Activated T-cell treated with anti-CD3 and anti-CD28 coated beads for 4 hours (primary cell): ENCODE results near the gene ANXA5.

Experiments used
- DNase-seq: peaks from one replicate; pipeline ENCODE4 v3.0.0-alpha.2; 2020

ANXA5 gene

DNA sequence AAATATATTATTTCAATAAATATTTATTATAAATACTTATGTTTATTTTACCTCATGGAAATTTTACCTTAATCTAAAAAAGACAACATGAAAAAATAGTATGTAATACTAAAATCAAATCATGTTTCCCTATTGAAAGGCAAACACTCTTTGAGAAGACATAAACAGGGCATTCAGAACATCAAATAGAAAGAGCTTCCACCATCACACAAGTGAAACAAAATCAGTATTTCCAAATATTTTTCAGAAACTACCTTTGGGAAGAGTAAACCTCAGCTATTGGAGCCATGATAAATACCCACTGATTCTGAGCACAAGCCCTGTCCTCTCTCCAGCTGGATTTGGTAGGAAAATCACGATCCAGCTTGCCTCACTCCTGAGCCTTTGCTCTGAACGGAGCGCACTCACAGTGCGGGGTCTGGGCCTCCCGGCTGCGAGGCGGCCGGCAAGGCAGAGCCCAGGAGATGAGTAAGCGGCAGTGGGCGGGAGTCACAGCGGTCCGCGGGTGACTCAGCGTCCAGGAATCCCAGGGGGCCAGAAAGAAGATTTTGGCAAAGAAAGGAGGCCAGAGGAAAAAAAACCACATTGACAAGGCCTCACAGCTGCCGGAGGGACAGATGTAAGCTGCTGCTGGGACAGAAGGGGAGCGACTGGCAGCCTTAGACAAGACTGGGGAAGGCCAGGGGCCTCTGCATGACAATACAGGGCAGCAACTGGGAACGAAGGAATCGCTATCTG, 14.7 kb upstream of the ANXA5 start:
- no peak for DNase-seq

DNA sequence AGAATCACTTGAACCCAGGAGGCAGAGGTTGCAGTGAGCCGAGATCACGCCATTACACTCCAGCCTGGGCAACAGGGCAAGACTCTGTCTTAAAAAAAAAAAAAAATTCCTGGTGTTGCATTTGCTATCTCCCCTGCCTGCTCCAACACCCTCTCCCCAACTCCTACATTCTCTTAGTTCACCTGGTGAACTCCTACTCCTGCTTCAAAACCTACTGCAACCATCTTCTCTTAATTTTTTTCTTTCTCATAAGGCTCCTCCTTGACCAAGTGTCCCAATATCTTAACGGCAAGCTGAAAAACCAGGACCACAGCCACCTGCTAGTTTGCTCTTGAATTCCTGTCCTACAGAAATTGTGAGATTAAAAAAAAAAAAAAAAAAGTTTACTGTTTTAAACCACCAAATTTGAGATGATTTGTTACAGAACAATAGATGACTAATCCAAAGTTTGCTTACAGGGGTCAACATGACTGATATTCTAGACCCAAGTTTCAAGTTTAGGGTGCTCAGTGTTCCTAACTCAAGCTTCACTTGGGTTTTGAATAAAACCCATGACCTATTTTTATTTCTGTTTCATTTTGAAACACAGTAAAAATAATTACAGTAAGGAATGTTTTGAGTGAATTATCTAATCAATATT, 13.1 kb upstream of the ANXA5 start:
- DNase-seq: no peak

- no peak for DNase-seq
These were observed 10.6 kb upstream of the ANXA5 start for GRCh38 chr4:121707344-121707743.

DNA sequence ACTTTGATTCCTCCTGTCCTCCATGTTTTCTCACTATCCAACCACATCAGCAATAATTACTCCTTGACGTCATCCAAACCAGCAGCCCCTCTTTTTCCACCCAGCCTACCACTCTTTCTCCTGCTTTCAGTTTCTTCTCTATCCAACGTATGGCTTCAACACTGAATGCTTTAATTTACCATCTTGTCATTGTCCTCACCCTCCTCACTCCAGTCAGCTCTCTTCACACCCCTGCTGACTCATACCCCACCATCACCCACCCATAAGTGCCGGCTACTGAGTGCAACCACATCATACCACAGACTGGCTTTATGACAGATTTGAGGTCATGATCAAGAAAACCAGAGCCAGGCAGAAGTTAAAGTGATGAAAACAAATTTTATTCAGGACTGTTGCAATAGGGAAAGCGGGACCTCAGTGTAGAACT, 9.8 kb upstream of the ANXA5 start:
- DNase-seq: no peak

- no peak for DNase-seq
These were observed 8.7 kb upstream of the ANXA5 start for GRCh38 chr4:121705521-121705920.

DNA sequence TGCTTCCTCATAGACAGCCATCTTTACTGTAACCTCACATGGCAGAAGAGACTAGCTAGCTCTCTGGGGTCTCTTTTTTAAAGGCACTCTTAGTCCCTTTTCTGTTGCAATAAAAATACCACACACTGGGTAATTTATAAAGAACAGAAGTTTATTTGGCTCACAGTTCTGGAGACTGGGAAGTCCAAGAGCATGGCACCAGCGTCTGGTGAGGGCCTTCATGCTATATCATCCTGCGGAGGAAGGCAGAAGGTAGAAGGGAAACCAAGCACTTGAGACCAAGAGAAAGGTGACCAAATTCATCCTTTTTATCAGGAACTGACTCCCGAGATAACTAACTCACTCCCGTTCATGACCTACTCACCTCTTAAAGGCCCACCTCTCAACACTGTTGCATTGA, 5.4 kb upstream of the ANXA5 start:
- no peak for DNase-seq

DNA sequence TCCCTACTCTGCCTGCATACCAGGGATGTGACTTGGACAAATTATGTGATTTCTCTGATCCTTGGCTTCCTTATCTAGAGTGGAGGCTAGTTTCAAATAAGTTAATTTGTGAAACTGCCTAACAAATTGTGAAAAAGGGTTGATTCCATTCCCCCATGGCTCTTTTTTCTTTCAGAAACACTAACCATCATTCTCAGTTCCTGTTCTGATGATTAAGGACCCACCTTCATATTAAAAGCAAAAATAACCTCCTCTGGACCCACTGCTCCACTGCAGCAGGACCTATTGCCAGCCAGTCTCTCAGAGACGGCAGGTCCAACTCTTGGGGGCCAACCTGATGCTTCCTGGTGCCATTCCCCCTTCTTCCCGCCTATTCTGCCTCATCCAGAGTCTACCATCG, 4.5 kb upstream of the ANXA5 start:
- no peak for DNase-seq

DNA sequence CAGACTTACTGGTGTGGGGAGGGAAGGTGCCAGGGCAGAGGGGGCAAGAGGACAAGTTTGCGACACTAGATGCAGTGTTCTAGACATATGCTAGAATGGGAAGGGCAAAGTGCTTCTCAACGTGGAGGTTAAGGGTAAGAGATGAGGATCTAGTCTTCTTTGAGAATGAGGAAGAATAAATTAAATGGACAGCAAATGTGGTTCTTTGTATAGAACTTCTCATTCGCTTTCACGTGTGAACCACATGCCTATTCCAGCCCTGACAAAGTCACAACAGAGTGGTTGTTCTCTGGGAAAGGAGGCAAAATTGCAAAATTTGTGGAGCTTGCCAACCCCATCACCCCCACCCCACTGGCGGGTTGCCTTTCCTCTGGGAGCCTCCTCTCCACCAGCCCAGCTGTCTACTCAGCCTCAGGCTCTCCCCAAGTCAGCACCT, 1.5 kb upstream of the ANXA5 start:
- DNase-seq: no peak

DNA sequence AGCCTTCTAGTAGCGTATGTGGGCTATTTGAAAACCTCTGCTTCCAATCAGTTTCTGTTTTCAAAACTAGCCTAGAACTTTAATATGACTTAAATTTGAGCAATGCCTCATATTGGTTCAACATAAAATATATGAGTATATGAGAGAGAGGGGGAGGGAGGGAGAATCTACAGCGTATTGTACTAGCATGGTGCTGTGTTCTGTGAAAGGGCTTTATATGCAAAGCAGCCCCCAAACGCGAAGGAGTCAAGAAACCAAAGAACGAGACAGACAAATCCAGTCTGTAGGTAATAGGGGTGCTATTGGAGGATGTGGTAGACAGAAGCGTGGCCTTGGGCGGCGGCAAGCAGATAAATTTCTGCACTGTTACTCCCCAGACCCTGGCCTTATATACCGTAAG, 784 bp upstream of the ANXA5 start:
- DNase-seq: no peak

GRCh38 chr4:121696170-121696580, 605 bp downstream of the ANXA5 start:
- peak; percentile 48 for DNase-seq

DNA sequence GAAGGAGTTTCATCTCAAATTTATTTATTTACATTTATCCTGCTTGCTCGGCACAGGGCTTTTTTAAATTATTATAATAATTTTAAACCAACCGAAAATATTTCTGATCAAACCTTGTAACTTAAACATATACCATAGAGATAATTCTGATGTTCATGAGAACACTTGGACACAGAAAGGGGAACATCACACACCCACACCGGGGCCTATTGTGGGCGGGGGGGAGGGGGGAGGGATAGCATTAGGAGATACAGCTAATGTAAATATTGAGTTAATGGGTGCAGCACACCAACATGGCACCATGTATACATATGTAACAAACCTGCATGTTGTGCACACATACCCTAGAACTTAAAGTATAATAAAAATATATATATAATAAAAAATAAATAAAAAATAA, 2.9 kb downstream of the ANXA5 start:
- DNase-seq: no peak

GRCh38 chr4:121693450-121693849, 3.3 kb downstream of the ANXA5 start:
- DNase-seq: no peak

- no peak for DNase-seq
These were observed 4.5 kb downstream of the ANXA5 start for GRCh38 chr4:121692261-121692660.

DNA sequence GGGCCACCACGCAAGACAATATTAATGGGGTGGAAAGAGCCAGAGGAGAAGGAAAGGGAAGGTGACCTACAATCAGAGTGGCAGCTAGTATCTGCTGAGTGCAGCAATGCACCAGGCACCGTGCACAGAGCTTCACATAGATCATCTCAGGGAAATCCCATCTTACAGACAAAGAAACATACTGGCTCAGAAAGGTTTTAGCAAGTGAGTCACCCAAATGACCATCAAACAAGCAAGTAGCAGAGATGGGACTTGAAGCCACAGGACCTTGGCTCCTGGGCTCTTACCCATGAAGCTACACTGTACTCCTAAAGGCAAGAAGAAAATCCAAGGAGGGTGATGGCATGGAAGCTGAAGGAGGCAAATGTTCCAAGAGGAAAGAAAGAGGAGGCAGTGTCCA, 6.8 kb downstream of the ANXA5 start:
- no peak for DNase-seq

DNA sequence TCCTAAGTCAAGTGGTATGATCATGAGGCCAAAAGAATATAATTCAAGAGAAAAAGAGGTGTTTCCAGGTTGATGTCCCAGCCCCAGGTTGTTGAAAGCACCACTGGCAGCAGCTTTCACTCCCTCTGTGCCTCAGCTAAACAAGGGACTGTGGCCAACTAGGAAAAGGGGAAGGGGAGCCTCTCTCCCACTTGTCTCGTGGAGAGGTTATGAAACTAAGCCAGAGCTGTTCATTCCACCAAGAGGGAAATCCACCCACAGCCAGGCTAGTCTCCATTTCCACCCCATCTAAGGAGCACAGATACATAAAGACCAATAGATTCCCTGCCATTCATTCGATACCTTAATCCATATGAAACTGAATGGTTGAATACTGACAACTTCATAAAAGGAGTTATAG, 8.1 kb downstream of the ANXA5 start:
- no peak for DNase-seq

- DNase-seq: no peak
These were observed 8.5 kb downstream of the ANXA5 start for GRCh38 chr4:121688261-121688660.

DNA sequence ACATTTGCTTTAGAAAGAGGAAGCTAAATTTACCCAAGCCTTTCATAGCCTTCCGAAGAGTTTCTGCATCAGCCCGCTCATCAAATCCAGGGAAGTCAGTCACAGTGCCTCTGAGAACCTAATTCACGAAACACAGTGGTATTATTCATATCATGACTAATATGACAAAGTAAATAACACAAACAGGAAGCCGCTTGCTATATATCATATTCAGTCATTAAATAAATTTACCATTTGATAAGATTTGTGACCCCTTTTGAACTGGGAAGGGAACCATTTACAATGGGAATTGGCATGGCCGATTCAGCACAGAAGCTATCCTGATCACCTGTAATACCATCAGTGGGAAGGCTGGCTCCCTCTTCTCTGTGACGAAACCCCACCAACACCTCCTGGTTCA, 10.5 kb downstream of the ANXA5 start:
- no peak for DNase-seq

- DNase-seq: no peak
These were observed 11.5 kb downstream of the ANXA5 start for GRCh38 chr4:121685257-121685656.

DNA sequence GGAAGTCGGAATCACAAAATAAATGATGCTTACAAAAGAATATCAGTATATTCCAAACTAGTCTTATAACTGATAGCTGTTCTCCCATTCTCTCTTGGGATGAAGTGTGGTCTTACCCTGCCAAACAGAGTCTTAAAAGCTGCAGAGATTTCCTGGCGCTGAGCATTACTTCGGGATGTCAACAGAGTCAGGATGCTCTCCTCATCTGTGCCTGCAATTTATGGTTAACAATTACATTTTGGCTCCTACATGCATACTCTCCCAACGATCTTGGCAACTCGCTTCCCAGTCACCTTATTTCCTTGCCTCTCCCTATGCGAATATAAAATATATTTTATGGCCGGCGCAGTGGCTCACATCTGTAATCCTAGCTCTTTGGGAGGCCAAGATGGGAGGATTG, 12.2 kb downstream of the ANXA5 start:
- no peak for DNase-seq

GRCh38 chr4:121684016-121684415, 12.8 kb downstream of the ANXA5 start:
- DNase-seq: no peak

DNA sequence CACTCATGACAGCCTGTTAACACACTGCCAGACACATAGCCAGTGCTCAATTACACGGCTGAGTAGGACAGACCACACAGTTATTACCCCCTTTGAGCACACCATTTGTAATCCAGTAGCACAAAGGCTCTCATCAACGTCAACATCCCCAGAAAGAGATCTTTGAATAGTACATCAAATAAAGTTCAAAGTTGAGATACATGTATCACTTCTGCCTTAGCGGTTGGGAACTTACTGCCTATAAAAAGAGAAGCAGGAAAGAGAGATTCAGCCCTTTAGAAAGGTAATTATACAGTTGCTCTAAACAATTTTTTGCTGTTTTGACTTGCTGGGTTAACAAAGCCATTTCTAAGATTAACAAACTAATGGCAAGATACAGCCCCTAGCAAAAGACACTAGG, 16.2 kb downstream of the ANXA5 start:
- no peak for DNase-seq

DNA sequence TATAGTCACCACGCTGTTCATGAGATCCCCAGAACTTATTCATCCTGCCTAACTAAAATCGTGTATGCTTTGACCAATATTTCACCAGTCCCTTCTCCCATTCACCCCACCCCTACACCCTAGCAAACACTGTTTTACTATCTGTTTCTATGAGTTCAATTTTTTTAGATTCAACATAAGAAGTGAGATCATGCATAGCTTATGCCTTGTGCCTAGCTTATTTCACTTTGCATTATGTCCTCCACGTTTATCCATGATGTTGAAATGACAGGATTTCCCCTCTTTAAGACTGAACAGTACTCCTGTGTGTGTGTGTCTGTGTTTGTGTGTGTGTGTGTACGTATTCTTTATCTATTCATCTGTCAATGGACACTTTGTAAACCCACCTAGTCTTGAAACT, 16.8 kb downstream of the ANXA5 start:
- no peak for DNase-seq

DNA sequence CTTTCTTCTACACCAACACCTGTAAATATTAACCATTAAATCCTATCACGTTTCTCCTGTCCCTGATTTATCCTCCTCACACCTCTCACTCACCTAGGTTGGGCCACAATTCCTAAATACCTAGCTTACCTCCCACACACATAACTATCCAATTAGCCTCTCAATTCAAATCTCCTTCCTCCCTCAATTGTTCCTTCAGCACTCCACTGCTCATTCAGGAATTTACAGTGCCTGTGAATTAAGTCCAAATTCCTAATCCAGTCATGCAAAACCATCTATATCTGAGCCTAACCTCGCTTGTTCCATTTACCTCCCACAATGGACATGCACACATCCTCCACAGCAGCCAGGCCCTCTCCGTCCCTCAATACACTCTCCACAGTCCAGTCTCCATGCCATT, 17.5 kb downstream of the ANXA5 start:
- no peak for DNase-seq

- no peak for DNase-seq
These were observed 19.3 kb downstream of the ANXA5 start for GRCh38 chr4:121677524-121677923.
